K562 (cell line): Measurements from ENCODE around the gene KLRD1. TPM values are rescaled to one million over a fixed set of nuclear protein-coding genes. Genes with fewer than 3 reads are reported as not detected.

Experiments
- ARNT ChIP-seq, 2 experiments: fragments of 450-650 bp; IDR thresholded peaks; 2 replicates each; pipeline ENCODE4 v1.6.1; 2016; ENCODE audit warnings: mild to moderate bottlenecking in 1 of 2
- BCL6 ChIP-seq: fragments of 250-450 bp; sonication (Bioruptor Pico); IDR thresholded peaks from 2 replicates; pipeline ENCODE4 v1.4.0; 2020
- BRD9 ChIP-seq: fragments of 450-650 bp; IDR thresholded peaks from 2 replicates; pipeline ENCODE4 v1.6.1; 2018; ENCODE audit warnings: low read depth; ENCODE audit not compliant: partially characterized antibody
- CBX2 ChIP-seq: fragments of 200-600 bp; sonication (generic); IDR thresholded peaks from one replicate; pipeline ENCODE4 v1.6.1; 2012; ENCODE audit warnings: mild to moderate bottlenecking, low read length, inconsistent platforms; ENCODE audit not compliant: insufficient read depth, poor library complexity, severe bottlenecking
- DPF2 ChIP-seq: fragments of 450-650 bp; IDR thresholded peaks from 2 replicates; pipeline ENCODE4 v1.6.1; 2016
- E2F3 ChIP-seq: fragments of 250-450 bp; sonication (Bioruptor Pico); IDR thresholded peaks from 2 replicates; pipeline ENCODE4 v1.4.0; 2020; ENCODE audit warnings: mild to moderate bottlenecking
- ESRRA ChIP-seq: fragments of 450-650 bp; IDR thresholded peaks from 2 replicates; pipeline ENCODE4 v1.6.1; 2014; ENCODE audit warnings: low read depth, mild to moderate bottlenecking, moderate library complexity, borderline replicate concordance
- HIVEP1 ChIP-seq: fragments of 250-450 bp; sonication (Bioruptor Pico); IDR thresholded peaks from 2 replicates; pipeline ENCODE4 v1.4.0; 2020; ENCODE audit warnings: mild to moderate bottlenecking
- LEF1 ChIP-seq: fragments of 450-650 bp; IDR thresholded peaks from 2 replicates; pipeline ENCODE4 v1.6.1; 2016; ENCODE audit warnings: mild to moderate bottlenecking
- NFATC3 ChIP-seq: fragments of 450-650 bp; IDR thresholded peaks from 2 replicates; pipeline ENCODE4 v1.6.1; 2017; ENCODE audit warnings: mild to moderate bottlenecking
- NFIC ChIP-seq: fragments of 450-650 bp; IDR thresholded peaks from 2 replicates; pipeline ENCODE4 v1.6.1; 2017; ENCODE audit warnings: mild to moderate bottlenecking, inconsistent platforms
- PCBP2 ChIP-seq: fragments of 200-400 bp; formaldehyde crosslinking; IDR thresholded peaks from 2 replicates; pipeline ENCODE4 v1.6.1; 2018; ENCODE audit warnings: low read length, low read depth, mild to moderate bottlenecking, moderate library complexity; ENCODE audit not compliant: poor library complexity, severe bottlenecking
- POLR2AphosphoS2 ChIP-seq: IDR thresholded peaks from 2 replicates; pipeline ENCODE4 v1.6.1; 2012; ENCODE audit warnings: low read length, improper control_type of control experiment
- PREB ChIP-seq: sonication (generic); formaldehyde crosslinking; IDR thresholded peaks from 2 replicates; pipeline ENCODE4 v1.8.1; 2023; ENCODE audit warnings: mild to moderate bottlenecking, missing genetic modification reagents
- SIN3B ChIP-seq: fragments of 450-650 bp; IDR thresholded peaks from 2 replicates; pipeline ENCODE4 v1.6.1; 2017; ENCODE audit warnings: low read depth, mild to moderate bottlenecking, moderate library complexity
- SMARCA4 ChIP-seq: fragments of 450-650 bp; IDR thresholded peaks from 2 replicates; pipeline ENCODE4 v1.6.1; 2016
- SMARCC2 ChIP-seq: fragments of 450-650 bp; IDR thresholded peaks from 2 replicates; pipeline ENCODE4 v1.6.1; 2017; ENCODE audit warnings: antibody characterized with exemption, moderate library complexity, mild to moderate bottlenecking, low read depth
- TAF9B ChIP-seq: fragments of 450-650 bp; IDR thresholded peaks from 2 replicates; pipeline ENCODE4 v1.6.1; 2018; ENCODE audit warnings: mild to moderate bottlenecking; ENCODE audit not compliant: partially characterized antibody
- TCF3 ChIP-seq: sonication (generic); formaldehyde crosslinking; IDR thresholded peaks from 2 replicates; pipeline ENCODE4 v1.4.0; 2020; ENCODE audit warnings: mild to moderate bottlenecking, missing genetic modification reagents
- ZNF134 ChIP-seq: fragments of 250-450 bp; sonication (Bioruptor Pico); conservative IDR thresholded peaks from 2 replicates; pipeline ENCODE4 v1.4.0; 2020
- ZNF318 ChIP-seq, 2 experiments: fragments of 450-650 bp; IDR thresholded peaks; 2 replicates each; pipeline ENCODE4 v1.6.1; 2016; ENCODE audit warnings: mild to moderate bottlenecking in 2 of 2, borderline replicate concordance in 1 of 2, low read depth in 1 of 2, moderate library complexity in 1 of 2
- polyA plus RNA-seq, 8 experiments: library from polyadenylated mRNA; depleted of rRNA in 4 of 8; stranded (reverse) in 5 of 8; unstranded in 3 of 8; fragments of >200 nt; fragmentation: Nextera tagmentation in 2 of 8; fragmentation: Illumina TruSeq in 1 of 8; extraction: Ambion mirVana in 2 of 8; extraction: Trizol in 1 of 8; gene quantifications; 2 replicates each; pipeline versions ENCODE4 v1.2.1 to v1.2.3, GENCODE V29; 2011 to 2014; ENCODE audit warnings: inconsistent platforms in 1 of 8, missing spikeins in 1 of 8
- total RNA-seq, 7 experiments: library from RNA; depleted of rRNA in 6 of 7; stranded (reverse); fragments of >200 nt in 6 of 7; fragmentation: Illumina TruSeq in 2 of 7; extraction: Trizol in 2 of 7; gene quantifications; 2 replicates each; pipeline versions ENCODE4 v1.2.1 to v1.2.3, GENCODE V29; 2011 to 2021; ENCODE audit warnings: low replicate concordance in 1 of 7

The KLRD1 gene
- total and polyA plus RNA-seq, 9 of the 15 experiments (the other 6 are each of a cell fraction or from before 2014, with no cell fraction given), result not detected

- TF ChIP-seq ZNF318 (IDR thresholded peaks at IDR 0.05; ENCODE audit: borderline replicate concordance in 1 of 2, low read depth in 1 of 2), result 0 out of 4 replicates have a peak, but pooled peaks of 1 of the 2 experiments have one; percentile 41
- no peak for TF ChIP-seq NFATC3
- peak; percentile 69; the same call in 1 of the 2 replicates for TF ChIP-seq LEF1
- peak; percentile 74 for TF ChIP-seq SMARCA4
- TF ChIP-seq PREB, result no peak
- peak; percentile 41 to 53; a peak in 1 of 4 replicates for TF ChIP-seq ARNT (IDR thresholded peaks at IDR 0.05)
- TF ChIP-seq CBX2, result no peak
- TF ChIP-seq E2F3 (CRISPR knock-in tag), result no peak
- 0 out of 2 replicates have a peak, but pooled peaks have one; percentile 51 for TF ChIP-seq SMARCC2
- no peak for TF ChIP-seq SIN3B
- TF ChIP-seq BRD9, result no peak
- no peak for TF ChIP-seq ZNF134 (CRISPR knock-in tag)
- peak; percentile 60 for TF ChIP-seq NFIC
- TF ChIP-seq TCF3, result peak; percentile 88
- TF ChIP-seq PCBP2, result no peak
- peak; percentile 87 for TF ChIP-seq DPF2
- TF ChIP-seq POLR2AphosphoS2, result no peak
- no peak for TF ChIP-seq HIVEP1 (CRISPR knock-in tag)
- no peak for TF ChIP-seq BCL6 (CRISPR knock-in tag)
- peak; percentile 70 for TF ChIP-seq TAF9B
- TF ChIP-seq ESRRA, result no peak; the same call in 1 of the 2 replicates
Observed at GRCh38 chr12:10362828-10363657, 55.4 kb downstream of the KLRD1 start (continued).
